ENCODE measurements around the gene RAB20.

The RAB20 gene

DNA sequence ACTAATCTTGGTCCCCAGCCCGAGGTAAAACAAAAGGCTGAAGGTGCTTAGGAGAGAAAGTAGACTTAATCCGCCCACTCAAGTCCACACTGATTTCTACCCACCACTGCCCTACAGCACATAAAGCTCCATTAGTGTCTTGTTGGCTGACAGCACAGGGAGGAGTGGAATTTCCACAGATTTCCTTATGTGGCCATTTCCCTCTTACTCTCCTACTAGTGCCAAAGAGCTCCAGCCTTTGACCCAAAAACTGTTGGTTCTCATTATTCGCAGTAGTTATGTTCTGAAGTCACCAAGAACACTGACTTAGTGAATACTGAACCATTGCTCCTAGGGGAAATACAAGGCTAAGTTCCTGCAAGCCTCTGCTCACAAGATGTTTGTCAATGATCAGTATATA, 61.2 kb downstream of the RAB20 start:
- Histone ChIP-seq H3K4me3 (ENCODE audit: low read depth, low read length, poor library complexity, severe bottlenecking) (no peak overlapping the region), H3K4me2 (ENCODE audit: low read length) (no peak overlapping the region), H3K27me3 (ENCODE audit: insufficient read depth, low read length) (no peaks in the 10 kb centered on the region; the same call in 1 of the 2 replicates), H3K36me3 (ENCODE audit: insufficient read depth, low read length) (no peaks in the 10 kb centered on the region), H2AFZ (ENCODE audit: low read length) (no peak overlapping the region), H3K9me2 (ENCODE audit: low read depth, low read length) (no peaks in the 10 kb centered on the region), H3F3A (ENCODE audit: insufficient read depth, low read length) (no peaks in the 10 kb centered on the region), H4K20me1 (ENCODE audit: insufficient read depth, low read length) (no peaks in the 10 kb centered on the region), H3K79me2 (ENCODE audit: insufficient read depth, low read length) (no peaks in the 10 kb centered on the region), H3K9ac (ENCODE audit: low read length) (no peak overlapping the region), H3K27ac (ENCODE audit: low read depth, low read length, poor library complexity, severe bottlenecking) (no peak overlapping the region), H3K4me1 (ENCODE audit: insufficient read depth, low read length, severe bottlenecking) (no peaks in the 10 kb centered on the region), H3K9me3 (ENCODE audit: low read length) (no peaks in the 10 kb centered on the region)
- no peak for TF ChIP-seq EZH2 (IDR thresholded peaks at IDR 0.05; ENCODE audit: borderline replicate concordance, low read length)
- TF ChIP-seq, protein P1, sequence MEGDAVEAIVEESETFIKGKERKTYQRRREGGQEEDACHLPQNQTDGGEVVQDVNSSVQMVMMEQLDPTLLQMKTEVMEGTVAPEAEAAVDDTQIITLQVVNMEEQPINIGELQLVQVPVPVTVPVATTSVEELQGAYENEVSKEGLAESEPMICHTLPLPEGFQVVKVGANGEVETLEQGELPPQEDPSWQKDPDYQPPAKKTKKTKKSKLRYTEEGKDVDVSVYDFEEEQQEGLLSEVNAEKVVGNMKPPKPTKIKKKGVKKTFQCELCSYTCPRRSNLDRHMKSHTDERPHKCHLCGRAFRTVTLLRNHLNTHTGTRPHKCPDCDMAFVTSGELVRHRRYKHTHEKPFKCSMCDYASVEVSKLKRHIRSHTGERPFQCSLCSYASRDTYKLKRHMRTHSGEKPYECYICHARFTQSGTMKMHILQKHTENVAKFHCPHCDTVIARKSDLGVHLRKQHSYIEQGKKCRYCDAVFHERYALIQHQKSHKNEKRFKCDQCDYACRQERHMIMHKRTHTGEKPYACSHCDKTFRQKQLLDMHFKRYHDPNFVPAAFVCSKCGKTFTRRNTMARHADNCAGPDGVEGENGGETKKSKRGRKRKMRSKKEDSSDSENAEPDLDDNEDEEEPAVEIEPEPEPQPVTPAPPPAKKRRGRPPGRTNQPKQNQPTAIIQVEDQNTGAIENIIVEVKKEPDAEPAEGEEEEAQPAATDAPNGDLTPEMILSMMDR (IDR thresholded peaks at IDR 0.05; ENCODE audit: low read length) = no peak

DNA sequence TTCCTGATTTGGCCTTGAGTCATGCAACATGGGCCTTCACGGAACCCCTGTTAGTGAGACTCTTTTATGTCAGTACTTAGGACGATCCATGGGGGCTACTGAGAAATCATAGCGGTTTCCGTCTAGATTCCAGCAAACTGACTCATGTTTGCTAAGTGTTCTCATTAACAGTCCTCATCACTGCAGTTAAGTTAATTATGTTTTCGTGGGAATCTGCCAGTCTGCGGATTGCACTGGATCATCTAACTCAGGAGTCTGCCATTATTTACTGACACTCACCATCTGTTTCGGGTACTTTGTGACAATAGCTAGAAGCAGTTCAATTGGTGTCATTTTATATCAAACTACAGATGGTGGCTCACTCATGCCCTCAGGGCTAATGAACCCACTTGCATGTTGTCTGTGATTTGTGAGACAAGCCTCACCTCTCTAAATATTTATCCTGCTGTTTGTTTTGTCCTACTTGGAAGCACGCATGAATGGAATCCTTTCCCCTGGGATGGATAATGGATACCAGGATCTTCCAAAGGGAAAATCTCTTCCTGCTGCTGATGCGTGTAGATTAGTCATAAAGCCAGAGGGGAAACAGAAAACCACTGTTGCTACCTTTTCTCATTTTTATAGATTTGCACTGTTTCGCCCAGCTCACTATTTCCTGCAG, 61.8 kb downstream of the RAB20 start:
- Histone ChIP-seq H3K4me2 (ENCODE audit: low read length) (no peak overlapping the region), H3K4me1 (ENCODE audit: insufficient read depth, low read length, severe bottlenecking) (no peaks in the 10 kb centered on the region), H3K36me3 (ENCODE audit: insufficient read depth, low read length) (no peaks in the 10 kb centered on the region), H4K20me1 (ENCODE audit: insufficient read depth, low read length) (no peaks in the 10 kb centered on the region), H3K79me2 (ENCODE audit: insufficient read depth, low read length) (no peaks in the 10 kb centered on the region), H3K9ac (ENCODE audit: low read length) (no peak overlapping the region), H3K9me3 (ENCODE audit: low read length) (no peaks in the 10 kb centered on the region), H3F3A (ENCODE audit: insufficient read depth, low read length) (no peaks in the 10 kb centered on the region), H3K9me2 (ENCODE audit: low read depth, low read length) (no peaks in the 10 kb centered on the region), H3K27ac (ENCODE audit: low read depth, low read length, poor library complexity, severe bottlenecking) (no peak overlapping the region), H3K27me3 (ENCODE audit: insufficient read depth, low read length) (no peaks in the 10 kb centered on the region; the same call in 1 of the 2 replicates), H2AFZ (ENCODE audit: low read length) (no peak overlapping the region), H3K4me3 (ENCODE audit: low read depth, low read length, poor library complexity, severe bottlenecking) (no peak overlapping the region)
- TF ChIP-seq, protein P1 (IDR thresholded peaks at IDR 0.05; ENCODE audit: low read length) = no peak
- no peak for TF ChIP-seq EZH2 (IDR thresholded peaks at IDR 0.05; ENCODE audit: borderline replicate concordance, low read length)

DNA sequence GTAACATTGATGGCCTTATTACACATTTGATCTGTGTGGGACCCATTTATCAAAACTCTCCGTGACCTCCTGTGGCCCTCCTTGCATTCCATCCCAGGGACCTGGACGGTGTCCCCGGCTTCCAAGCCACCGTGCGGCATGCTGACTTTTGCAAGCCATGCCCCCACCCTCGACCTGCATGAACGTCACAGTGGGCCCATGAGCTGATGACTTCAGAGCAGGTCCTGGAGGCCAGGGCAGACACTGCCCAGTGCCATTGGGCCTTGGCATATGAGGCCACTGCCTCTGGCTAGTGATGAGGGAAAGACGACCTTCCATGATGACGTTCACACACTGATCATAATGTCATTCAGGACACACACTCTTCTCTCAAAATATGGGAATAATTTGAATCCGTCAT, 62.8 kb downstream of the RAB20 start:
- Histone ChIP-seq H2AFZ (ENCODE audit: low read length) (no peak overlapping the region), H3K4me3 (ENCODE audit: low read depth, low read length, poor library complexity, severe bottlenecking) (no peak overlapping the region), H4K20me1 (ENCODE audit: insufficient read depth, low read length) (no peaks in the 10 kb centered on the region), H3K36me3 (ENCODE audit: insufficient read depth, low read length) (no peaks in the 10 kb centered on the region), H3K27ac (ENCODE audit: low read depth, low read length, poor library complexity, severe bottlenecking) (no peak overlapping the region), H3K9ac (ENCODE audit: low read length) (no peak overlapping the region), H3K27me3 (ENCODE audit: insufficient read depth, low read length) (no peaks in the 10 kb centered on the region; the same call in 1 of the 2 replicates), H3K79me2 (ENCODE audit: insufficient read depth, low read length) (no peaks in the 10 kb centered on the region), H3K4me1 (ENCODE audit: insufficient read depth, low read length, severe bottlenecking) (no peaks in the 10 kb centered on the region), H3K4me2 (ENCODE audit: low read length) (no peak overlapping the region), H3K9me2 (ENCODE audit: low read depth, low read length) (no peaks in the 10 kb centered on the region), H3F3A (ENCODE audit: insufficient read depth, low read length) (no peaks in the 10 kb centered on the region), H3K9me3 (ENCODE audit: low read length) (no peaks in the 10 kb centered on the region)
- TF ChIP-seq EZH2 (IDR thresholded peaks at IDR 0.05; ENCODE audit: borderline replicate concordance, low read length) = no peak
- TF ChIP-seq, protein P1 (IDR thresholded peaks at IDR 0.05; ENCODE audit: low read length) = no peak
